ENCODE data around the gene VCAM1.

GRCh38 chr1:100699744-100700143, 19.8 kb upstream of the VCAM1 start:
- TF ChIP-seq CEBPB (IDR thresholded peaks at IDR 0.05): no peak
- TF ChIP-seq CREB1 (IDR thresholded peaks at IDR 0.05; ENCODE audit: low read depth): no peak
- TF ChIP-seq EP300 (IDR thresholded peaks at IDR 0.05; ENCODE audit: borderline replicate concordance): no peak
- TF ChIP-seq MAX (IDR thresholded peaks at IDR 0.05): no peak
- TF ChIP-seq, protein P1, sequence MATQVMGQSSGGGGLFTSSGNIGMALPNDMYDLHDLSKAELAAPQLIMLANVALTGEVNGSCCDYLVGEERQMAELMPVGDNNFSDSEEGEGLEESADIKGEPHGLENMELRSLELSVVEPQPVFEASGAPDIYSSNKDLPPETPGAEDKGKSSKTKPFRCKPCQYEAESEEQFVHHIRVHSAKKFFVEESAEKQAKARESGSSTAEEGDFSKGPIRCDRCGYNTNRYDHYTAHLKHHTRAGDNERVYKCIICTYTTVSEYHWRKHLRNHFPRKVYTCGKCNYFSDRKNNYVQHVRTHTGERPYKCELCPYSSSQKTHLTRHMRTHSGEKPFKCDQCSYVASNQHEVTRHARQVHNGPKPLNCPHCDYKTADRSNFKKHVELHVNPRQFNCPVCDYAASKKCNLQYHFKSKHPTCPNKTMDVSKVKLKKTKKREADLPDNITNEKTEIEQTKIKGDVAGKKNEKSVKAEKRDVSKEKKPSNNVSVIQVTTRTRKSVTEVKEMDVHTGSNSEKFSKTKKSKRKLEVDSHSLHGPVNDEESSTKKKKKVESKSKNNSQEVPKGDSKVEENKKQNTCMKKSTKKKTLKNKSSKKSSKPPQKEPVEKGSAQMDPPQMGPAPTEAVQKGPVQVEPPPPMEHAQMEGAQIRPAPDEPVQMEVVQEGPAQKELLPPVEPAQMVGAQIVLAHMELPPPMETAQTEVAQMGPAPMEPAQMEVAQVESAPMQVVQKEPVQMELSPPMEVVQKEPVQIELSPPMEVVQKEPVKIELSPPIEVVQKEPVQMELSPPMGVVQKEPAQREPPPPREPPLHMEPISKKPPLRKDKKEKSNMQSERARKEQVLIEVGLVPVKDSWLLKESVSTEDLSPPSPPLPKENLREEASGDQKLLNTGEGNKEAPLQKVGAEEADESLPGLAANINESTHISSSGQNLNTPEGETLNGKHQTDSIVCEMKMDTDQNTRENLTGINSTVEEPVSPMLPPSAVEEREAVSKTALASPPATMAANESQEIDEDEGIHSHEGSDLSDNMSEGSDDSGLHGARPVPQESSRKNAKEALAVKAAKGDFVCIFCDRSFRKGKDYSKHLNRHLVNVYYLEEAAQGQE (IDR thresholded peaks at IDR 0.05; ENCODE audit: low read depth): no peak
- no peak for TF ChIP-seq TAF1 (IDR thresholded peaks at IDR 0.05; ENCODE audit: low read depth)
- no peak for TF ChIP-seq ZBTB7A (IDR thresholded peaks at IDR 0.05; ENCODE audit: low read depth)
- no peak for TF ChIP-seq RAD21 (IDR thresholded peaks at IDR 0.05; ENCODE audit: low read depth)
- TF ChIP-seq EGR1 (IDR thresholded peaks at IDR 0.05): no peak
- no peak for TF ChIP-seq YY1 (IDR thresholded peaks at IDR 0.05; ENCODE audit: low read depth)
- TF ChIP-seq FOXM1 (IDR thresholded peaks at IDR 0.05; ENCODE audit: borderline replicate concordance, low read depth): no peak
- no peak for TF ChIP-seq USF1 (IDR thresholded peaks at IDR 0.05)

Data from Ishikawa (cell line).